Measurements from ENCODE around the gene HOXC12.

The HOXC12 gene

DNA sequence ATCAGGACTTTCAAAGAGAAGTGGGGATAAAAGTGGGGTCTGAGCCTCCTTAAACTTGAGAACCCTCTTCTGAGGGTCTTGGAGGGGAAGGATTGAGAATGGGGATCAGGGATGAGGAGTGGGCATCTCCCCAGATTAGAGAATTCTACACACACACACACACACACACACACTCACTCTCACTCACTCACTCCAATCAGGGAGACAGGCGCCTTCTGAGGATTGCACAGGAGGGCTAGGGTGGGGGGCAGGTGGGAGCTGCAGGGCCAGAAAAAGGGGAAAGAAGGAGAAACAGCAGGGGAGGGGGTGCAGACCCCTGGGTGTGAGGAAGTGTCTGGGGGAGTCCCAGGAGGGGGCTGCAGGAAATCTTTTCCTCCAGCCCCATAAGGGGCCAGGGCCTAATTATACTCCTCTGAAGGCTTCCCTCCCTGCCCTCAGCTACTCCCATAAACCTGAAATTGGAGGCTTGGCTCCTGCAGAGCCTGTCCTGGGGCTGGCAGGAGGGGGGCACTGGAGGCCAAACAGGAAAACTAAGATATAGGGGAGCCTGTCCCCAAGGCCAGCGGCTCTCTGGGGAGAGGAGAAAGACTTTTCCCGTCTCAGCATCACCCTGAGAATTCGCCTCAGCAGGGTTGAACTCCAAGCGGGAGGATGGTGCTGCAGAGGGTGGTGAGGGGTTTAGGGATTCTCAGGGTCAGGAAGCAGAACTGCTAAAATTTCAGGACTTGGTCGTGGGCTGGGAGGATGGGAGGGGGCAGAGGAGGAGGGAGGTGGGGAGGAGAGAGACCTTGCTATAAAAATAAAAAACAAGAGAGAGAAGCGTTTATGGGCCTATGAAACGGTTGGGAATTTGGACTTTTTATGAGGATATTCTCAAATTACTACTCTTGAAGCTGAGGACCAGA, 46.8 kb downstream of the HOXC12 start:
- no peak overlapping the region for H3K27ac ChIP-seq (ENCODE audit: low read length)
- no peak for ATAC-seq (ENCODE audit: insufficient read depth, low read depth)

GRCh38 chr12:54002278-54002914, 47.7 kb downstream of the HOXC12 start:
- TF ChIP-seq EZH2 (IDR thresholded peaks at IDR 0.05; ENCODE audit: borderline replicate concordance, low read depth, low read length, severe bottlenecking) = no peak
- TF ChIP-seq, protein P1, sequence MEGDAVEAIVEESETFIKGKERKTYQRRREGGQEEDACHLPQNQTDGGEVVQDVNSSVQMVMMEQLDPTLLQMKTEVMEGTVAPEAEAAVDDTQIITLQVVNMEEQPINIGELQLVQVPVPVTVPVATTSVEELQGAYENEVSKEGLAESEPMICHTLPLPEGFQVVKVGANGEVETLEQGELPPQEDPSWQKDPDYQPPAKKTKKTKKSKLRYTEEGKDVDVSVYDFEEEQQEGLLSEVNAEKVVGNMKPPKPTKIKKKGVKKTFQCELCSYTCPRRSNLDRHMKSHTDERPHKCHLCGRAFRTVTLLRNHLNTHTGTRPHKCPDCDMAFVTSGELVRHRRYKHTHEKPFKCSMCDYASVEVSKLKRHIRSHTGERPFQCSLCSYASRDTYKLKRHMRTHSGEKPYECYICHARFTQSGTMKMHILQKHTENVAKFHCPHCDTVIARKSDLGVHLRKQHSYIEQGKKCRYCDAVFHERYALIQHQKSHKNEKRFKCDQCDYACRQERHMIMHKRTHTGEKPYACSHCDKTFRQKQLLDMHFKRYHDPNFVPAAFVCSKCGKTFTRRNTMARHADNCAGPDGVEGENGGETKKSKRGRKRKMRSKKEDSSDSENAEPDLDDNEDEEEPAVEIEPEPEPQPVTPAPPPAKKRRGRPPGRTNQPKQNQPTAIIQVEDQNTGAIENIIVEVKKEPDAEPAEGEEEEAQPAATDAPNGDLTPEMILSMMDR (IDR thresholded peaks at IDR 0.05; ENCODE audit: borderline replicate concordance, extremely low read depth, low read length, poor library complexity, severe bottlenecking) = no peak
- H3K27me3 ChIP-seq (ENCODE audit: insufficient read depth, low read length, poor library complexity) = peaks cover 63% of the 10 kb centered on the region
- H3K4me1 ChIP-seq (ENCODE audit: insufficient read depth, low read length) = peaks cover 8% of the 10 kb centered on the region
- H3K79me2 ChIP-seq (ENCODE audit: insufficient read depth, low read length) = no peaks in the 10 kb centered on the region
- no peak overlapping the region for H3K4me3 ChIP-seq (ENCODE audit: low read depth in 1 of 2, low read length in 2 of 2)
- no peaks in the 10 kb centered on the region for H4K20me1 ChIP-seq (ENCODE audit: insufficient read depth, low read length)
- H2AFZ ChIP-seq (ENCODE audit: low read depth, low read length) = no peak overlapping the region; the same call in 1 of the 2 replicates
- H3K27ac ChIP-seq (ENCODE audit: low read length) = no peak overlapping the region
- H3K9ac ChIP-seq (ENCODE audit: low read depth, low read length) = no peak overlapping the region
- ATAC-seq (ENCODE audit: insufficient read depth, low read depth) (no peak), DNase-seq (no peak)
- H3K9me3 ChIP-seq (ENCODE audit: insufficient read depth, low read length, severe bottlenecking) = no peaks in the 10 kb centered on the region
- no peaks in the 10 kb centered on the region for H3K36me3 ChIP-seq (ENCODE audit: insufficient read depth, low read length)
- H3K4me2 ChIP-seq (ENCODE audit: insufficient read depth, low read length) = no peak overlapping the region

More for the DNA sequence above, 46.8 kb downstream of the HOXC12 start:
- H3K79me2 ChIP-seq (ENCODE audit: insufficient read depth, low read length) = no peaks in the 10 kb centered on the region
- H3K4me2 ChIP-seq (ENCODE audit: insufficient read depth, low read length) = no peak overlapping the region
- H4K20me1 ChIP-seq (ENCODE audit: insufficient read depth, low read length) = no peaks in the 10 kb centered on the region
- H3K9ac ChIP-seq (ENCODE audit: low read depth, low read length) = no peak overlapping the region
- no peak for DNase-seq
- H3K4me3 ChIP-seq (ENCODE audit: low read depth in 1 of 2, low read length in 2 of 2) = no peak overlapping the region
- TF ChIP-seq, protein P1 (IDR thresholded peaks at IDR 0.05; ENCODE audit: borderline replicate concordance, extremely low read depth, low read length, poor library complexity, severe bottlenecking) = no peak
- no peak for TF ChIP-seq EZH2 (IDR thresholded peaks at IDR 0.05; ENCODE audit: borderline replicate concordance, low read depth, low read length, severe bottlenecking)
- no peak overlapping the region for H2AFZ ChIP-seq (ENCODE audit: low read depth, low read length)
- peaks cover 56% of the 10 kb centered on the region for H3K27me3 ChIP-seq (ENCODE audit: insufficient read depth, low read length, poor library complexity)
- no peaks in the 10 kb centered on the region for H3K9me3 ChIP-seq (ENCODE audit: insufficient read depth, low read length, severe bottlenecking)
- H3K4me1 ChIP-seq (ENCODE audit: insufficient read depth, low read length) = peaks cover 10% of the 10 kb centered on the region
- no peaks in the 10 kb centered on the region for H3K36me3 ChIP-seq (ENCODE audit: insufficient read depth, low read length)

DNA sequence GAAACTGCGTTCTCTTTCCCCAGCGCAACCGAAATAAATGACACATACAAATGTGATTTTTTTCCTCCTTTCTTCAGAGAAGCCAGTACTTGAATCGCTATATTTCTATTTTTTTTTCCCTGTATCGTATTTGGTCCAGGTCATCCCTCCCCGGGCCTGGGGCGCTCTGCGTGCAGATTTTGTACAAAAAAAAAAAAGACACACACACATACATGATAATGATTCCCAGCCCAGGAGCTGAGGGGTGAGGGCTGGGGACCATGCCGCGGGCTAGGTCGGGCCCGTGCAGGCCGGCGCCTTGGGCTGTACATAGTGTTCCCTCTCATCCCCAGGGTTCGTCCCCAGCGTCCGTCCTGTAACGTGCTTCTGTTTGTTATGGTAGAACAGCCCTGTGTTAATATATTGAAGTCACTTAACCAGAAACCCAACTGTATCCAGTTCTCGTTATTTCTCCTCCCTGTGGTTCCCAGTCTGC, 48.2 kb downstream of the HOXC12 start:
- Histone ChIP-seq H3K9ac (ENCODE audit: low read depth, low read length) (no peak overlapping the region), H3K79me2 (ENCODE audit: insufficient read depth, low read length) (no peaks in the 10 kb centered on the region), H3K4me2 (ENCODE audit: insufficient read depth, low read length) (no peak overlapping the region), H3K27me3 (ENCODE audit: insufficient read depth, low read length, poor library complexity) (peaks cover 63% of the 10 kb centered on the region), H4K20me1 (ENCODE audit: insufficient read depth, low read length) (no peaks in the 10 kb centered on the region), H3K9me3 (ENCODE audit: insufficient read depth, low read length, severe bottlenecking) (no peaks in the 10 kb centered on the region), H3K4me1 (ENCODE audit: insufficient read depth, low read length) (peaks cover 8% of the 10 kb centered on the region), H3K4me3 (ENCODE audit: low read depth in 1 of 2, low read length in 2 of 2) (no peak overlapping the region), H3K36me3 (ENCODE audit: insufficient read depth, low read length) (no peaks in the 10 kb centered on the region), H3K27ac (ENCODE audit: low read length) (no peak overlapping the region), H2AFZ (ENCODE audit: low read depth, low read length) (no peak overlapping the region)
- DNase-seq = no peak
- ATAC-seq (ENCODE audit: insufficient read depth, low read depth) = no peak
- TF ChIP-seq EZH2 (IDR thresholded peaks at IDR 0.05; ENCODE audit: borderline replicate concordance, low read depth, low read length, severe bottlenecking) = no peak
- TF ChIP-seq, protein P1 (IDR thresholded peaks at IDR 0.05; ENCODE audit: borderline replicate concordance, extremely low read depth, low read length, poor library complexity, severe bottlenecking) = no peak
